B cell (primary cell): ENCODE results near the gene VNN1. TPM values are rescaled to one million over a fixed set of nuclear protein-coding genes. Genes with fewer than 3 reads are reported as not detected.
A peak's percentile ranks its signal among the peaks of the same experiment; 100 is the strongest.
"Not testable (repeated sequence)": the region's sequence is repeated elsewhere in the genome, so short reads cannot be mapped to it uniquely, and the experiment has no call there.

Experiments
- ATAC-seq: fragments of 200-7000 bp; cut with Tn5 transposase; one replicate; pipeline ENCODE4 v1.10.0; 2021; ENCODE audit warnings: low read depth, mild to moderate bottlenecking, moderate number of reproducible peaks, moderate library complexity
- CTCF ChIA-PET: fragments of 350-600 bp; sonication (Branson Sonifier 250); formaldehyde crosslinking; loops from one replicate; lab custom pipeline; 2021; ENCODE audit warnings: antibody characterized with exemption, inconsistent platforms; lab: Charles Lee
- POLR2A ChIA-PET: fragments of 350-600 bp; sonication (Branson Sonifier 250); formaldehyde crosslinking; loops from one replicate; lab custom pipeline; 2021; ENCODE audit warnings: antibody characterized with exemption; lab: Charles Lee
- DNase-seq: peaks from one replicate; pipeline ENCODE4 v3.0.0; 2013
- H2AFZ ChIP-seq: 2 replicates; pipeline ENCODE4 v1.6.1; 2012; ENCODE audit warnings: mild to moderate bottlenecking, low read depth, low read length; ENCODE audit not compliant: insufficient read depth, poor library complexity, severe bottlenecking
- H3K27ac ChIP-seq, 2 donors: 1 replicate in 1 of 2; 2 replicates in 1 of 2; pipeline ENCODE4 v1.5.1; 2012 to 2013; ENCODE audit warnings: low read length in 2 of 2, mild to moderate bottlenecking in 2 of 2, moderate library complexity in 1 of 2
- H3K27me3 ChIP-seq, 4 experiments: fragments of 200-600 bp in 1 of 4; sonication (generic) in 1 of 4; replicated peaks in 1 of 4; 1 replicate in 2 of 4; 2 replicates in 2 of 4; pipeline versions ENCODE4 v1.6.1 to v1.7.0; 2013 to 2016; ENCODE audit warnings: low read length in 3 of 4, mild to moderate bottlenecking in 2 of 4, mixed read lengths in 1 of 4, moderate library complexity in 1 of 4; ENCODE audit not compliant: insufficient read depth in 4 of 4, control insufficient read depth in 3 of 4; ENCODE audit errors: control extremely low read depth in 1 of 4
- H3K36me3 ChIP-seq, 2 experiments: replicated peaks in 1 of 2; 1 replicate in 1 of 2; 2 replicates in 1 of 2; pipeline versions ENCODE4 v1.6.1 to v1.7.1; 2013; ENCODE audit warnings: low read length in 1 of 2; ENCODE audit not compliant: insufficient read depth in 2 of 2, control insufficient read depth in 1 of 2; ENCODE audit errors: control extremely low read depth in 1 of 2, extremely low read depth in 1 of 2
- H3K4me1 ChIP-seq, 2 donors: fragments of 200-600 bp in 1 of 2; sonication (generic) in 1 of 2; 1 replicate in 1 of 2; 2 replicates in 1 of 2; pipeline versions ENCODE4 v1.5.1 to v1.6.1; 2013 to 2017; ENCODE audit warnings: low read length in 2 of 2; ENCODE audit not compliant: control insufficient read depth in 2 of 2, insufficient read depth in 2 of 2
- H3K4me2 ChIP-seq: replicated peaks from 2 replicates; pipeline ENCODE3; 2012; ENCODE audit warnings: mild to moderate bottlenecking, low read depth, low read length; ENCODE audit not compliant: poor library complexity, severe bottlenecking
- H3K4me3 ChIP-seq, 5 experiments: fragments of 200-600 bp in 1 of 5; sonication (generic) in 1 of 5; 1 replicate in 3 of 5; 2 replicates in 2 of 5; pipeline versions ENCODE4 v1.5.1 to v1.7.0; 2011 to 2016; ENCODE audit warnings: low read length in 4 of 5, mild to moderate bottlenecking in 4 of 5, low read depth in 2 of 5, control low read depth in 1 of 5, moderate library complexity in 1 of 5; ENCODE audit not compliant: insufficient read depth in 1 of 5; ENCODE audit errors: control extremely low read depth in 1 of 5, extremely low read depth in 1 of 5
- H3K79me2 ChIP-seq: fragments of 200-600 bp; sonication (generic); one replicate; pipeline ENCODE4 v1.6.0; 2016; ENCODE audit warnings: low read length; ENCODE audit not compliant: control insufficient read depth, insufficient read depth
- H3K9ac ChIP-seq: fragments of 200-600 bp; sonication (generic); 2 replicates; pipeline ENCODE4 v1.6.1; 2017; ENCODE audit warnings: mild to moderate bottlenecking, low read length, moderate library complexity
- H3K9me3 ChIP-seq, 3 donors: one replicate each; pipeline versions ENCODE4 v1.6.1 to v1.7.1; 2013; ENCODE audit warnings: low read length in 2 of 3; ENCODE audit not compliant: control insufficient read depth in 2 of 3, insufficient read depth in 1 of 3; ENCODE audit errors: control extremely low read depth in 1 of 3
- H4K20me1 ChIP-seq: 2 replicates; pipeline ENCODE4 v1.6.0; 2012; ENCODE audit warnings: mild to moderate bottlenecking, low read length; ENCODE audit not compliant: insufficient read depth, control insufficient read depth, poor library complexity, severe bottlenecking
- H3K27ac Mint-ChIP-seq: one replicate; pipeline ENCODE4 v1.8.0; 2021; ENCODE audit warnings: mixed read lengths
- H3K27me3 Mint-ChIP-seq: one replicate; pipeline ENCODE4 v1.8.0; 2021; ENCODE audit warnings: mixed read lengths
- H3K4me1 Mint-ChIP-seq: one replicate; pipeline ENCODE4 v1.8.0; 2021; ENCODE audit warnings: mixed read lengths
- H3K4me3 Mint-ChIP-seq: one replicate; pipeline ENCODE4 v1.8.0; 2021; ENCODE audit warnings: mixed read lengths
- H3K9me3 Mint-ChIP-seq: one replicate; pipeline ENCODE4 v1.8.0; 2022; ENCODE audit warnings: mixed read lengths; ENCODE audit not compliant: insufficient read depth
- EZH2 ChIP-seq: IDR thresholded peaks from 2 replicates; pipeline ENCODE4 v1.6.1; 2012; ENCODE audit warnings: borderline replicate concordance, low read depth, mild to moderate bottlenecking, moderate library complexity, low read length; ENCODE audit not compliant: insufficient read depth, poor library complexity, severe bottlenecking
- WGBS: methylation state at CpG from one replicate; pipeline ENCODE4 v1.1.5; 2013; ENCODE audit warnings: missing lambda C conversion rate; ENCODE audit not compliant: insufficient coverage; 5-methylcytosine and 5-hydroxymethylcytosine counted together
- intact Hi-C: fragments of 100-400 bp; cut with micrococcal nuclease; formaldehyde crosslinking; loops from one replicate; pipeline ENCODE4 v1.10.0; 2022
- polyA plus RNA-seq: library from polyadenylated mRNA; depleted of rRNA; stranded (reverse); fragments of >200 nt; gene quantifications from 2 replicates; pipeline ENCODE4 v1.2.3, GENCODE V29; 2012
- total RNA-seq, 2 donors: library from RNA; stranded (reverse); fragments of 120-200 nt in 1 of 2; gene quantifications; 1 replicate in 1 of 2; 2 replicates in 1 of 2; pipeline versions ENCODE4 v1.2.3 to v1.2.4, GENCODE V29; 2013 to 2022
- TF ChIP-seq, protein P1 (sequence below): fragments of 200-600 bp; IDR thresholded peaks from one replicate; pipeline ENCODE4 v1.8.0; 2022; ENCODE audit warnings: antibody characterized with exemption, mild to moderate bottlenecking

The VNN1 gene
- total and polyA plus RNA-seq, 2 donors (not counting 1 experiment from before 2014, with no cell fraction given), result 0.04 TPM; not detected in 1

DNA sequence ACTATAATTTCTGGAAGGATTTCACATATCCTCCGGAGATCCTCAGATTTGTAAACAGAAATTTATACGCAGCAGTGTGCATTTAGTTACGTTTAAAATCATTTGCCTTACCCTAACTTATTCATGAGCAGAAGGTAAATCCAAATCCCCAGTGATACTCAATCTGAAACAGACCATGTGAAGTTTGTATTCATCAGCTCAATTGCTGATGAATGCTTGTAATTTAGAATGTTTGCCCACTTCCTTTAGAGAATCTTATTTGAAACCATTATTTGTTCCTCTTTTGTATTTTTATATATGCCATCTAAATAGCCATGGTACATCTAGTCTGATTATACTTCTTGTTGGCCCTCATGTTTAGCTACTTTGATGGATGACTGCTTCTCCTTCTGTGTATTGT, 70.3 kb downstream of the VNN1 start:
- no peak overlapping the region for H2AFZ ChIP-seq
- POLR2A ChIA-PET, result no interaction called here
- no peak overlapping the region for H3K27ac Mint-ChIP-seq

DNA sequence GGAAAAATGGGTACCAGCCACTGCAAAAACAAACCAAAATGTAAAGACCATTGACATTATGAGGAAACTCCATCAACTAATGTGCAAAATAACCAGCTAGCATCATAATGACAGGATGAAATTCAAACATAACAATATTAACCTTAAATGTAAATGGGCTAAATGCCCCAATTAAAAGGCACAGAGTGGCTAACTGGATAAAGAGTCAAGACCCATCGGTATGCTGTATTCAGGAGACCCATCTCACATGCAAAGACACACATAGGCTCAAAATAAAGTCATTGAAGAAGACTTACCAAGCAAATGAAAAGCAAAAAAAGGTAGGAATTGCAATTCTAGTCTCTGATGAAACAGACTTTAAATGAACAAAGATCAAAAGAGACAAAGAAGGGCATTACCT, 76.7 kb downstream of the VNN1 start:
- ATAC-seq, H3K27ac ChIP-seq, H3K36me3 ChIP-seq, H3K4me1 Mint-ChIP-seq, H3K9me3 Mint-ChIP-seq, H3K4me1 ChIP-seq, DNase-seq, H3K79me2 ChIP-seq, H3K27ac Mint-ChIP-seq, H3K4me2 ChIP-seq, H4K20me1 ChIP-seq, H2AFZ ChIP-seq, H3K4me3 Mint-ChIP-seq, H3K4me3 ChIP-seq, CTCF ChIA-PET, H3K9me3 ChIP-seq, POLR2A ChIA-PET, intact Hi-C loops, H3K9ac ChIP-seq: not testable (repeated sequence)
- no CpG with 5 or more reads among the region's 1 CpG for WGBS
- H3K27me3 Mint-ChIP-seq, result peaks cover 37% of the 10 kb centered on the region
- H3K27me3 ChIP-seq, result peaks cover 0 to 17% (median 8%) of the 10 kb centered on the region in 4 experiments

More for the DNA sequence above, 70.3 kb downstream of the VNN1 start:
- H3K4me1 ChIP-seq, result no peaks in the 10 kb centered on the region
- H3K27me3 Mint-ChIP-seq, result peaks cover 6% of the 10 kb centered on the region
- H3K9me3 Mint-ChIP-seq, result peaks cover 2% of the 10 kb centered on the region
- H3K4me2 ChIP-seq, result peak overlapping the region; percentile 15
- no peaks in the 10 kb centered on the region for H3K36me3 ChIP-seq
- H3K27me3 ChIP-seq, result no peaks in the 10 kb centered on the region
- no peak overlapping the region for H3K4me3 ChIP-seq
- H3K27ac ChIP-seq, result no peak overlapping the region
- peaks cover 10% of the 10 kb centered on the region for H3K4me1 Mint-ChIP-seq
- no peaks in the 10 kb centered on the region for H3K9me3 ChIP-seq
- intact Hi-C loops, result no loop called here
- WGBS, result no CpG with 5 or more reads among the region's 3 CpGs
- H3K79me2 ChIP-seq, result no peaks in the 10 kb centered on the region
- no peaks in the 10 kb centered on the region for H4K20me1 ChIP-seq
- CTCF ChIA-PET, result no interaction called here
- H3K4me3 Mint-ChIP-seq, result no peak overlapping the region
- H3K9ac ChIP-seq, result no peak overlapping the region
- no peak for ATAC-seq
- DNase-seq, result no peak
- TF ChIP-seq, protein P1, sequence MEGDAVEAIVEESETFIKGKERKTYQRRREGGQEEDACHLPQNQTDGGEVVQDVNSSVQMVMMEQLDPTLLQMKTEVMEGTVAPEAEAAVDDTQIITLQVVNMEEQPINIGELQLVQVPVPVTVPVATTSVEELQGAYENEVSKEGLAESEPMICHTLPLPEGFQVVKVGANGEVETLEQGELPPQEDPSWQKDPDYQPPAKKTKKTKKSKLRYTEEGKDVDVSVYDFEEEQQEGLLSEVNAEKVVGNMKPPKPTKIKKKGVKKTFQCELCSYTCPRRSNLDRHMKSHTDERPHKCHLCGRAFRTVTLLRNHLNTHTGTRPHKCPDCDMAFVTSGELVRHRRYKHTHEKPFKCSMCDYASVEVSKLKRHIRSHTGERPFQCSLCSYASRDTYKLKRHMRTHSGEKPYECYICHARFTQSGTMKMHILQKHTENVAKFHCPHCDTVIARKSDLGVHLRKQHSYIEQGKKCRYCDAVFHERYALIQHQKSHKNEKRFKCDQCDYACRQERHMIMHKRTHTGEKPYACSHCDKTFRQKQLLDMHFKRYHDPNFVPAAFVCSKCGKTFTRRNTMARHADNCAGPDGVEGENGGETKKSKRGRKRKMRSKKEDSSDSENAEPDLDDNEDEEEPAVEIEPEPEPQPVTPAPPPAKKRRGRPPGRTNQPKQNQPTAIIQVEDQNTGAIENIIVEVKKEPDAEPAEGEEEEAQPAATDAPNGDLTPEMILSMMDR, result no peak
- no peak for TF ChIP-seq EZH2

DNA sequence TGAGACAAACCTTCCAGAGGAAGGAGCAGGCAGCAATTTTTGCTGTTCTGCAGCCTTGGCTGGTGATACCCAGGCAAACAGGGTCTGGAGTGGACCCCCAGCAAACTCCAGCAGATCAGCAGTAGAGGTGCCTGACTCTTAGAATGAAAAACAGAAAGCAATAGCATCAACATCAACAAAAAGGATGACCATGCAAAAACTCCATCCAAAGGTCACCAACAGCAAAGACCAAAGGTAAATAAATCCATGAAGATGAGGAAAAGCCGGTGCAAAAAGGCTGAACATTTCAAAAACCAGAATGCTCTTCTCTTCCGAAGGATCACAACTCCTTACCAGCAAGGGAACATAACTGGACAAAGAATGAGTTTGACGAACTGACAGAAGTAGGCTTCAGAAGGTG, 77.9 kb downstream of the VNN1 start:
- H3K4me2 ChIP-seq, H3K27ac ChIP-seq, H3K4me3 ChIP-seq, H3K9me3 Mint-ChIP-seq, CTCF ChIA-PET, POLR2A ChIA-PET, H3K27ac Mint-ChIP-seq, H3K4me1 Mint-ChIP-seq, H3K36me3 ChIP-seq, intact Hi-C loops, H3K4me1 ChIP-seq, H3K9me3 ChIP-seq, DNase-seq, H3K9ac ChIP-seq, H3K79me2 ChIP-seq, ATAC-seq, H4K20me1 ChIP-seq, H2AFZ ChIP-seq, H3K4me3 Mint-ChIP-seq: not testable (repeated sequence)
- H3K27me3 ChIP-seq, result peaks cover 0 to 17% (median 10%) of the 10 kb centered on the region in 4 experiments
- no CpG with 5 or more reads among the region's 3 CpGs for WGBS
- H3K27me3 Mint-ChIP-seq, result peaks cover 39% of the 10 kb centered on the region
